AG09309 (cell line): Measurements from ENCODE around the gene ALKAL2.

Experiments used
- DNase-seq: peaks from one replicate; pipeline ENCODE4 v3.0.0-alpha.2; 2010; ENCODE audit warnings: low read depth
- H3K4me3 ChIP-seq: 2 replicates; pipeline ENCODE4 v1.5.1; 2011; ENCODE audit warnings: mild to moderate bottlenecking, low read depth, low read length, moderate library complexity; ENCODE audit not compliant: control insufficient read depth
- TF ChIP-seq, protein P1 (sequence below): IDR thresholded peaks from 2 replicates; pipeline ENCODE4 v1.5.1; 2011; ENCODE audit warnings: mild to moderate bottlenecking, low read depth, low read length, inconsistent platforms; ENCODE audit not compliant: insufficient read depth, control insufficient read depth; ENCODE audit errors: missing control alignments

The ALKAL2 gene

DNA sequence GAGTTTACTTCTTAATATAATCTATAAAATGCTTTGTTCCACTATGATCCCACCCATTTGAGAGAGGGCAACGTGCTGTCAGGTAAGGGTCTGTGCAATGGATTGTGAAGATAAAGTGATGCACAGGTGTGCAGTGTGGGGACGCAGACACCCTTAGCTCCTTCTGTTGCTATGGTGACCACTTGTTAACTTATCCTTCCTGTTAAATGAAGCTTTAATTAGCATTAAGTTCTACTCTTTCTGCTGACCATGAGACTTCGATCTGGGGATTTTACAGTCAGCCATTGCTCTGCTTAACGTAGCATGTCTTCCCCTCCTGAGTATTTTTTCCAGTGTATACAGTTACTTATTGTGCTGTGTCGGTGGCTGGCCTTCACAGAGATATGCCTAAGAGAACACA is 23.1 kb upstream of the ALKAL2 start:
- DNase-seq = no peak
- H3K4me3 ChIP-seq = no peak overlapping the region
- TF ChIP-seq, protein P1, sequence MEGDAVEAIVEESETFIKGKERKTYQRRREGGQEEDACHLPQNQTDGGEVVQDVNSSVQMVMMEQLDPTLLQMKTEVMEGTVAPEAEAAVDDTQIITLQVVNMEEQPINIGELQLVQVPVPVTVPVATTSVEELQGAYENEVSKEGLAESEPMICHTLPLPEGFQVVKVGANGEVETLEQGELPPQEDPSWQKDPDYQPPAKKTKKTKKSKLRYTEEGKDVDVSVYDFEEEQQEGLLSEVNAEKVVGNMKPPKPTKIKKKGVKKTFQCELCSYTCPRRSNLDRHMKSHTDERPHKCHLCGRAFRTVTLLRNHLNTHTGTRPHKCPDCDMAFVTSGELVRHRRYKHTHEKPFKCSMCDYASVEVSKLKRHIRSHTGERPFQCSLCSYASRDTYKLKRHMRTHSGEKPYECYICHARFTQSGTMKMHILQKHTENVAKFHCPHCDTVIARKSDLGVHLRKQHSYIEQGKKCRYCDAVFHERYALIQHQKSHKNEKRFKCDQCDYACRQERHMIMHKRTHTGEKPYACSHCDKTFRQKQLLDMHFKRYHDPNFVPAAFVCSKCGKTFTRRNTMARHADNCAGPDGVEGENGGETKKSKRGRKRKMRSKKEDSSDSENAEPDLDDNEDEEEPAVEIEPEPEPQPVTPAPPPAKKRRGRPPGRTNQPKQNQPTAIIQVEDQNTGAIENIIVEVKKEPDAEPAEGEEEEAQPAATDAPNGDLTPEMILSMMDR = no peak

DNA sequence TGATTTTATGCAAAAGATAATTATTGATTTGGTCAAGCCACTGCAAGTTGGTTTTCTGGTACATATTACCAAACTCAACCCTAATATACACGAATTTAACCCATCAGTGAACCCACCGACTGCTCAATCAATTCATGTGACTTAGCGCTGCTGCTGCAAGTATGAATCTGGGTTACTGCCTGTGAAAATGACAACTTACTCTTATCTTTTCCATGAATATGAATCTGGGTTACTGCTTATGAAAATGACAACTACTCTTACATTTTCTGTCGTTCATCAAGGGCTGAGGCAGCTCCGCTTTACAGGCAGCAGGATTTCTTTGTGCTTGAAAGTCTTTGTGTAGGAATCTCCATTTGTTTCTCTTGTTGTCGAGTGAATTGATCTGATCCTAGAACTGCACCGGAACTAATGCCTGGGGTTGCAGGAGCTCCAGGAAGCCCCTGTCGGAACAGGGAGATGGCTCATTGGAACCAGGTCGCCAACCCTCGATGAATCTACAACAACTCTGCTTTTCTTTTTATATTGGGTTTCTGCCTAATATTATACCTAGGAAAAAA is 22.1 kb upstream of the ALKAL2 start:
- DNase-seq = no peak
- H3K4me3 ChIP-seq = no peak overlapping the region
- TF ChIP-seq, protein P1 = no peak

DNA sequence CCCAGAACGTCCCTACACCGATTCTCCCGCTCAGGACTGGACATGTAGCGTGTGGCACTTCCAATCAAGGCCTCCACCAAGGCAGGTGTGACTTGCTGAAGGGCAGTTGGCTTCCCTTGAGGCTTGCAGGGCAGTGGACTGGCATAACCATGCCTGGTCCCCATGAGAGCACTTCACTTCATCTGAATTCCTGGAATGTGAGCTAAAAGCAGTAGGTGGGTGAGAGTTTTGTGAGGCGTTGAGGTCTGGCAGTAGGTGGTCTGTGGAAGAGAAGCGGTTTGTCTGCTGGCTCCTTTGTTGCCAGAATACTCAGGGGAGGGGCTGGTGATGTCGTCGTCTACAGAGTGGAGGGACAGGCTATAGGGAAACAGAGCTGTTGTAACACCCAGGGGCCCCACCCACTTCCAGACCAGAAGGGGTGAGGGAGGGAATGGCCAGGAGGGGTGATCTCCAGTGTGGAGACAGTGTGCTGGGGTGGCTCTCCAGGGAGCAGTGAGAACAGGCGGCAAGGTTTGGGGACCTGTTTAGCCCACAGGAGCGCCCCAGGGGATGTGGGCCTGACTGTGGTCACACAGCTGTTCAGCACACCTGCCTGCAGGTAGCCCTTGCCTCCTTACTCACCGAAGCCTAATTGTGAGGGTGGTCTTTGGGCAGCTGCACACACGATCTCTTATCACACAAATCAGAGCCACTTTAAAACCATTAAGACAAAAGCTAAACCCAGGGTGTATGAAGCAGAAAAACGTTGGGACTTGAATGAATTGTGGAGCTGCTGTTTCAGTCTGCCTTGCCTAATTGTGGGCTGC is 21.5 kb upstream of the ALKAL2 start:
- H3K4me3 ChIP-seq = no peak overlapping the region
- TF ChIP-seq, protein P1 = no peak
- DNase-seq = no peak

DNA sequence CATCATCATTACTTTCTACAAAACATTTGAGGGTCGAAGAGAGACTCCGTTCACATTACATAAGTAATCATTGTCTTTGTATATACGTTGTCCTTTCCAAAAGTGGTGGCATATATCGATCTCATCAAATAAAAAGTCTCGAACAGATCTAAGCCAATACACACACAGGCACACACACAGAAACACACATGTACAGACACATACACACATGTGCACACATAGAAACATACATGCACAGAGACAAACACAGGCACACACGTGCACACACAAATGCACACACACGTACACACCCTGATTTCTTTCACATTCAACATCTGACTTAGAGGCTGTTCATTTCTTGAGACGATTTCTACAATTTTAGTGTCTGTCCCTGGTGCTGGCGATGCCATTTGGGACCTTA is 17.5 kb upstream of the ALKAL2 start:
- no peak overlapping the region for H3K4me3 ChIP-seq
- DNase-seq = no peak
- TF ChIP-seq, protein P1 = no peak

GRCh38 chr2:296354-296753 is 8.5 kb upstream of the ALKAL2 start:
- H3K4me3 ChIP-seq = no peak overlapping the region
- DNase-seq = no peak
- TF ChIP-seq, protein P1 = no peak

- no peak overlapping the region for H3K4me3 ChIP-seq
- TF ChIP-seq, protein P1 = no peak
- DNase-seq = no peak
Observed at GRCh38 chr2:295090-295489, 7.2 kb upstream of the ALKAL2 start.
